Pancreas (tissue), 10 donors: Measurements from ENCODE around the gene NPLOC4. TPM values are rescaled to one million over a fixed set of nuclear protein-coding genes. Genes with fewer than 3 reads are reported as not detected.
A peak's percentile ranks its signal among the peaks of the same experiment; 100 is the strongest.

ENCODE experiments used
- ATAC-seq, 4 donors: fragments of 200-7000 bp; cut with Tn5 transposase; one replicate each; pipeline versions ENCODE4 v1.8.0 to v1.9.1; 2020; ENCODE audit warnings: mild to moderate bottlenecking in 4 of 4, moderate library complexity in 4 of 4
- DNase-seq, 6 donors: peaks; one replicate each; pipeline ENCODE4 v3.0.0-alpha.2; 2020
- FAIRE-seq: peaks from 2 replicates; lab custom pipeline; 2012; peaks lifted over from hg19 to GRCh38; lab: Jason Lieb, UNC
- H3K27ac ChIP-seq, 4 donors: fragments of 200-600 bp; sonication (generic); 1 replicate in 3 of 4; 2 replicates in 1 of 4; pipeline versions ENCODE4 v1.5.0 to v1.8.0; 2020
- H3K27me3 ChIP-seq, 4 donors: fragments of 200-600 bp; one replicate each; pipeline ENCODE4 v1.8.0; 2021
- H3K36me3 ChIP-seq, 3 donors: fragments of 200-600 bp; sonication (generic) in 1 of 3; one replicate each; pipeline versions ENCODE4 v1.5.0 to v1.8.0; 2020 to 2021
- H3K4me1 ChIP-seq, 3 donors: fragments of 200-600 bp; one replicate each; pipeline ENCODE4 v1.8.0; 2021
- H3K4me3 ChIP-seq, 4 donors: fragments of 200-600 bp; sonication (generic) in 2 of 4; one replicate each; pipeline versions ENCODE4 v1.5.0 to v1.8.0; 2020 to 2021
- H3K9me3 ChIP-seq, 4 donors: fragments of 200-600 bp; one replicate each; pipeline ENCODE4 v1.8.0; 2021
- CTCF ChIP-seq, 4 donors: fragments of 200-600 bp; sonication (generic) in 3 of 4; IDR thresholded peaks; one replicate each; pipeline versions ENCODE4 v1.5.0 to v1.8.0; 2021; ENCODE audit warnings: antibody characterized with exemption in 4 of 4
- WGBS, 2 donors: extraction: QIAGEN DNeasy Blood & Tissue Kit; methylation state at CpG; one replicate each; pipeline ENCODE4 v1.1.7; 2013; 5-methylcytosine and 5-hydroxymethylcytosine counted together
- intact Hi-C, 3 donors: fragments of 100-400 bp; cut with DNase I; formaldehyde crosslinking; loops; one replicate each; pipeline versions ENCODE4 v1.11.1 to v1.14.2; 2022
- polyA plus RNA-seq, 2 donors: library from polyadenylated mRNA; stranded (reverse); fragments of 200-250 nt; gene quantifications; one replicate each; pipeline ENCODE4 v1.2.3, GENCODE V29; 2013
- total RNA-seq, 6 donors: library from RNA; stranded (reverse); fragmentation: NEBNext Ultra II Directional in 4 of 6; extraction: Animal tissue kit (Norgen Biotek cat#: 25700) in 4 of 6; gene quantifications; one replicate each; pipeline versions ENCODE4 v1.2.1 to v1.2.4, GENCODE V29; 2021 to 2023
- donor health status: healthy with polysubstance abuse.
- donor health status: DM: no; HTN: no; CAD: no; lungs with moderate emphysema.
- donor health status: DM: no; HTN: no; CAD: no.
- donor health status: control.
- donor health status: control.
- donor health status: Bipolar disorder and iron deficiency.
- donor health status: DM: yes; HTN: yes; CAD: no.
- donor health status: DM: no; HTN: no; CAD: no.
- donor health status: DM: no; HTN: no; CAD: no.
- donor health status: DM: yes; HTN: yes; CAD: no.

The NPLOC4 gene
- total and polyA plus RNA-seq, 8 donors: 32.5 to 54.8 (median 35.3) TPM

- Histone ChIP-seq H3K27me3 (no peaks in the 10 kb centered on the region), H3K4me1 (peaks cover 6 to 32% (median 15%) of the 10 kb centered on the region in 3 donors), H3K27ac (peak overlapping the region; percentile 43 to 76 (median 72)), H3K36me3 (no peaks in the 10 kb centered on the region), H3K9me3 (no peaks in the 10 kb centered on the region), H3K4me3 (peak overlapping the region in 2 of 4 donors; percentile 60 to 72)
- 60 to 62% methylated on average over 24 of the region's 24 CpGs for WGBS, 2 donors
- no peak for TF ChIP-seq CTCF (IDR thresholded peaks at IDR 0.05)
- peak in 3 of 6 donors; percentile 30 to 85 (median 43) for DNase-seq
- intact Hi-C loops: no loop called here
- FAIRE-seq: no peak
- peak; percentile 0 to 1 (median 0) for ATAC-seq
Measured at GRCh38 chr17:81518113-81518784, 118.7 kb downstream of the NPLOC4 start.

GRCh38 chr17:81517339-81518112, 119.4 kb downstream of the NPLOC4 start:
- ATAC-seq (no peak), DNase-seq (peak in 2 of 6 donors; percentile 30 to 71), FAIRE-seq (no peak)
- intact Hi-C loops: no loop called here
- H3K36me3 ChIP-seq: no peaks in the 10 kb centered on the region
- H3K27ac ChIP-seq: no peak overlapping the region
- H3K4me1 ChIP-seq: peaks cover 6 to 32% (median 15%) of the 10 kb centered on the region in 3 donors
- TF ChIP-seq CTCF (IDR thresholded peaks at IDR 0.05): no peak
- H3K4me3 ChIP-seq: no peak overlapping the region
- H3K27me3 ChIP-seq: no peaks in the 10 kb centered on the region
- H3K9me3 ChIP-seq: no peaks in the 10 kb centered on the region
- WGBS, 2 donors: 83% methylated on average over 20 to 24 of the region's 24 CpGs

- FAIRE-seq (no peak), ATAC-seq (no peak), DNase-seq (no peak)
- peak overlapping the region in 1 of 4 donors; percentile 97 for H3K4me3 ChIP-seq
- H3K27me3 ChIP-seq: no peaks in the 10 kb centered on the region
- 95% methylated on average over 9 of the region's 9 CpGs for WGBS, 2 donors
- TF ChIP-seq CTCF (IDR thresholded peaks at IDR 0.05): no peak
- H3K27ac ChIP-seq: no peak overlapping the region
- H3K9me3 ChIP-seq: no peaks in the 10 kb centered on the region
- no peaks in the 10 kb centered on the region for H3K36me3 ChIP-seq
- H3K4me1 ChIP-seq: peaks cover 6 to 32% (median 15%) of the 10 kb centered on the region in 3 donors
- intact Hi-C loops: no loop called here
Measured at GRCh38 chr17:81517009-81517338, 119.9 kb downstream of the NPLOC4 start.

- Histone ChIP-seq H3K27ac (peak overlapping the region in 1 of 4 donors; percentile 100), H3K36me3 (peaks cover 0 to 4% (median 3%) of the 10 kb centered on the region in 3 donors), H3K27me3 (no peaks in the 10 kb centered on the region), H3K4me3 (peak overlapping the region in 1 of 4 donors; percentile 97), H3K9me3 (no peaks in the 10 kb centered on the region), H3K4me1 (peaks cover 6 to 32% (median 15%) of the 10 kb centered on the region in 3 donors)
- intact Hi-C loops: no loop called here
- no peak for TF ChIP-seq CTCF (IDR thresholded peaks at IDR 0.05)
- peak in 2 of 6 donors; percentile 57 to 74 for DNase-seq
- no peak for ATAC-seq
- 86 to 94% methylated on average over 4 of the region's 4 CpGs for WGBS, 2 donors
- no peak for FAIRE-seq
Measured at GRCh38 chr17:81516439-81516838, 120.5 kb downstream of the NPLOC4 start.
